NK-92 (cell line): ENCODE results near the gene SPEN.

Source experiments
- DNase-seq: peaks from one replicate; lab custom pipeline; 2025; ENCODE audit not compliant: unreplicated experiment; lab: John Stamatoyannopoulos, UW

SPEN gene

DNA sequence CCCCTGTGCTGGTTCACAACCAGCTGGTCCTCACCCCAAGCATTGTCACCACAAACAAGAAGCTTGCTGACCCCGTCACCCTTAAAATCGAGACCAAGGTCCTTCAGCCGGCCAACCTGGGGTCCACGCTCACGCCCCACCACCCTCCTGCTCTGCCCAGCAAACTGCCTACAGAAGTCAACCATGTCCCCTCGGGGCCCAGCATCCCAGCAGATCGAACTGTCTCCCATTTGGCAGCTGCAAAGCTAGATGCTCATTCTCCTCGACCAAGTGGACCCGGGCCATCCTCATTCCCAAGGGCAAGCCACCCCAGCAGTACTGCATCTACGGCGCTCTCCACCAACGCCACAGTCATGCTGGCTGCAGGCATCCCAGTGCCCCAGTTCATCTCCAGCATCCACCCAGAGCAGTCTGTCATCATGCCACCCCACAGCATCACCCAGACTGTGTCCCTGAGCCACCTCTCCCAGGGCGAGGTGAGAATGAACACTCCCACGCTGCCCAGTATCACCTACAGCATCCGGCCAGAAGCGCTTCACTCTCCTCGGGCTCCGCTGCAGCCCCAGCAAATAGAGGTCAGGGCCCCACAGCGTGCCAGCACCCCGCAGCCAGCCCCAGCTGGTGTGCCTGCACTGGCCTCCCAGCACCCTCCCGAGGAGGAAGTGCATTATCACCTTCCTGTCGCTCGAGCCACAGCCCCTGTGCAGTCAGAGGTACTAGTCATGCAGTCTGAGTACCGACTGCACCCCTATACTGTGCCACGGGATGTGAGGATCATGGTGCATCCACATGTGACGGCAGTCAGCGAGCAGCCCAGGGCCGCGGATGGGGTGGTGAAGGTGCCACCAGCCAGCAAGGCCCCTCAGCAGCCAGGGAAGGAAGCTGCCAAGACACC, 87.8 kb downstream of the SPEN start:
- DNase-seq = no peak

DNA sequence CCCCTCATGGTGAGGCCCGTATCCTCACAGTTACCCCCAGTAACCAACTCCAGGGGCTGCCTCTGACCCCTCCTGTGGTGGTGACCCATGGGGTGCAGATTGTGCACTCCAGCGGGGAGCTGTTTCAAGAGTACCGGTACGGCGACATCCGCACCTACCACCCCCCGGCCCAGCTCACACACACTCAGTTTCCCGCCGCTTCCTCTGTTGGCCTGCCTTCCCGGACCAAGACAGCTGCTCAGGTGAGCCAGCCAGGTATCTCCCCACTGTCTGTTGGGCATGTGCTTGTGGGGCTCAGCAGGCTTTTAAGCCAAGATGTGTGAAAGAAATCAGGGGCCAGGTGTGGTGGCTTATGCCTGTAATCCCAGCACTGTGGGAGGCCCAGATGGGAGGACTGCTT, 88.5 kb downstream of the SPEN start:
- DNase-seq = no peak

DNA sequence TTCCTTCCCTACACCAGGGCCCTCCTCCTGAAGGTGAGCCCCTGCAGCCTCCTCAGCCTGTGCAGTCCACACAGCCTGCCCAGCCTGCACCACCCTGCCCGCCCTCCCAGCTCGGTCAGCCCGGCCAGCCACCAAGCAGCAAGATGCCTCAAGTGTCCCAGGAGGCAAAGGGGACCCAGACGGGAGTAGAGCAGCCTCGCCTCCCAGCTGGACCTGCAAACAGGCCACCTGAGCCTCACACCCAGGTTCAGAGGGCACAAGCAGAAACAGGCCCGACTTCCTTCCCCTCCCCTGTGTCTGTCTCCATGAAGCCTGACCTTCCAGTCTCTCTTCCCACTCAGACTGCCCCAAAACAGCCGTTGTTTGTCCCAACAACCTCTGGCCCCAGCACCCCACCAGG, 89.6 kb downstream of the SPEN start:
- DNase-seq = no peak

DNA sequence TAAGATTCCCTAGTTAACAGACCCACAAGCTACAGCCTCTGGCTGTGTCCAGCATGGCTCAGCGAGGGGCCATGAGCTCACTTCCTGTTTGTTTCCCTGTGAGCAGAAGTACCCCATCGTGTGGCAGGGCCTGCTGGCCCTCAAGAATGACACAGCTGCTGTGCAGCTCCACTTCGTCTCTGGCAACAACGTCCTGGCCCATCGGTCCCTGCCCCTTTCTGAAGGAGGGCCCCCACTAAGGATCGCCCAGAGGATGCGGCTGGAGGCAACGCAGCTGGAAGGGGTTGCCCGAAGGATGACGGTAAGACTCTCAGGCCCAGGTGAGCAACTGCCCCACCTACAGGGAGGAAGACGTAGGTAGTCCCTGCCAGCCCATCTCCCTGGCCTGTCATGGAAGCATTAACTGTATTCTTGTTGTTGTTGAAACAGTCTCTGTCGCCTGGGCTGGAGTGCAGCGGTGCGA, 90.2 kb downstream of the SPEN start:
- no peak for DNase-seq

DNA sequence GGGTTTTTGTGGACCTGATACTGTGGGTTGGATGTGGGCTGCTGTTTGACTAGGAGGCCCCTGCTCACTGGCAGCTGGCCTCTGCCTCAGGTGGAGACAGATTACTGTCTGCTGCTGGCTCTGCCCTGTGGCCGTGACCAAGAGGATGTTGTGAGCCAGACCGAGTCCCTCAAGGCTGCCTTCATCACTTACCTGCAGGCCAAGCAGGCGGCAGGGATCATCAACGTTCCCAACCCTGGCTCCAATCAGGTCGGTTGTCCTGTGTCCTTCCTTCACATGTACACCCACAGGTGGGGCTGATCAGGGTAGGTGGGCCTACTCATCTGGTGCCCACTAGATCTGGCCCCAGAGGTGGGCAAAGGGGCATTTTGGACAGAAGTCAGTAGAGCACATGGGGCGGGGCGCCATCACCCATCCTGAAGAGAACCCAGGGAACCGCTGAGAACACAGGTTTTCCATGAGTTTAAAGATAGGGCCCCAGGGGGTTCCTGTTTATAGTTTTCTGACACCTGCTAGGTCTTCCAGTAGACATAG, 91.2 kb downstream of the SPEN start:
- DNase-seq = no peak

DNA sequence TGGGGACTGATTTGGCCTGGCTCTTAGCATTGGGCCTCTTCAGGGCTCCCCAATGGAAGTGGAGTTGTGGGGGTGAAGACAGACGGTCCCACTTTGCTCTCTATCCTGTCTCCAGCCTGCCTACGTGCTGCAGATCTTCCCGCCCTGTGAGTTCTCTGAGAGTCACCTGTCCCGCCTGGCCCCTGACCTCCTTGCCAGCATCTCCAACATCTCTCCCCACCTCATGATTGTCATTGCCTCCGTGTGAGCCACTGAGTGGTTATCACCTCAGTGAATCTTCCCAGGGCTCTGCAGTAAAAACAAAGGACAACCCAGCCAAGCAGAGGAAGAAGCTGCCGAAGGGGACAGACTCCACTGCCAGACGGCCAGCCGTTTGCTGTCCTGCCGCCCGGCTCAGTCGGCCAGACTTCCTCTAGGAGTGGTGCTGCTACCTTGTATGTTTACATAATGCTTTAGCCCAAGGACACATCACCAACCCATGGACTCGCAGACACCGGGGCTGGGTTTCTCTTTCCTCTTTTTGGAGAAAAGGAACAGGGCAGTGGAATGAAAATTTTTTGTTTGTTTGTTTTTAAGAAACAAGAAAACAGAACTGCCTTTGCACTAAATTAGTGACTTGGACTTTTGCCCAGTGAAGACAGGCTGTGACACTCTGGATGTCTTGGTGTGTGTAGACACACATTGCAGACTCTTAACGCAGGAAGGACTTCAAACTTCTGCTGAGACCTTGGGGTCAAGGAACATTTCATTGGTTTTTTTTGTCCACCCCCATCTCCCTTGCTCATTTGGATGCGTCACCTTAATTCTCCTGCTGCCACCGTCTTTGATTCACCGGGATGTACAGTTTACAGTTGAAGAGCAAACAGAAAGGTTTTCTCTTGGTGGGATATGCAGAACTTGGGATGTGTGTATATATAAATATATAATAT, 91.9 kb downstream of the SPEN start:
- DNase-seq = no peak

DNA sequence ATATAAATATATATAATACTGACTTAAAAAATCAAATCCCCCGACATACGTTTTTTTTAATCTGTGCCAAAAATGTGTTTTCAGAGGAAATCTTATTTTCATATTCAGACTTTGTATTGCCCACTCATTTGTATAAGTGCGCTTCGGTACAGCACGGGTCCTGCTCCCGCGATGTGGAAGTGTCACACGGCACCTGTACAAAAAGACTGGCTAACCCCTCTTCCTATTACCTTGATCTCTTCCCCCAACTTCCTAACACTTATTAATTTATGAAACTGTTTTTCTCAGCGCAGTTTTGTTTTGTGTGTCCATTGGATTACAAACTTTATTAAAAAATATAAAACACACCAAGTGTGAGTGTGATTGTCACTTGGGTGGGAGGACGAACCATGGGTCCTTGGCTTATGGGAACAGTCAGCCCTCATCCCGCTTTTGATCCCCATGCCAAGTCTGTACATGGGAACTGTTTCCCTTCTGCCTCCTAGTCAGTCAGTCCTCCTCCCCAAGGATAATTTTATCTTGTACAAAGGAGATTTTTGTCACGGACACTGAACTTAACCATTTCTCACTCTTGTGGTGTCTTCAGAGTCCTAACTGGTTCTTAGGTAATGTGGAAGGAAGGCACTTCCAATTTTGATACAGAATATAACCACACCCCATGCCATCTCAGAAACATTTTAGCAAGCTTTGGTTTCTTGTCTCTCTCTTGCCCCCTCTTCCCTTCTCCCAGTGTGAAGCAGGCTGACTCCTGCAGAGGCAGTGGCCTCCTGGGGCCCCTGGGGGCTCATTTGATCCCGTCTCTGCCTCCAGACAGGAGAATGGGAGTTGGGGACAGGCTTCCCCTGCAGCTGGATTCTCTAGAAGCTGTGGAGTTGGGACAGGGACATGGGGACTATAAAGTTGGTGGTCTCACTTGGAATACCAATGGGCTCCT, 92.9 kb downstream of the SPEN start:
- no peak for DNase-seq

DNA sequence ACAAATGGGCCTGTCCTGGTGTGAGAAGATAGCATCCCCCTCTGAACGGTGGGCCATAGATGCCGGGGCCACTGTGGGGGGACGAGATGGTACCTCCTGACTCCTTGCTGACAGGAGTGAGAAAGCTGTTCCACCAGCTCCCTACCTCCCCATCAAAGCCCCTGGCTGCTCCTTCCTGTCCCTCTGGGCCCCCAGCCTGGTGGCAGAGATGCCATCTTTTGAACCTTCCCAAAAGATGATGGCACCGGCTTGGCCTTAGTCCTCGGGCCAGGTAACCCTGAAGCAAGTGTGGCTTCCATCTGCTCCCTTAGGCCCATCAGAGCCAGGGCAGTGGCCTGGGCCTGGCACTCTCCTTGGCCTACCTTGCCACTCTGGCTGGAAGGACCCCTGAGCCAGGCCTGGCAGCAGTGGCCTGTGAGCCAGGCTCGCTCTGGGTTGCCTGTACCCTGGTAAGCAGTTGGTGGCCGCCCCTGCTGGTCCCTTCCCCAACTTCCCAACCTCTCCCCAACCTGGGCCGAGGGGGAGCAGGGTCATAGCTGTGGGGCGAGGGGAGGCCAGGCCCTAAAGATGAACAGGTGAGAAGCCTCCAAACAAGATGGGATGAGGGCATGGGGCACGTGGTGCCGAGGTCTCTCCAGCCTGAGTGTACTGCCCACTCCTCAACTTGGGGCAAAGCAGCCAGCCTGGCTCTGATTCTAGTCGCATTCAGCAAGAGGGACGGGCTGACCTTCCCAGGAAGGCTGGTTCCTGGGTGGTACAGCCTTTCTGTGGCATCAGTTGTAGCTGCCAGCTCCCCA, 93.7 kb downstream of the SPEN start:
- no peak for DNase-seq

DNA sequence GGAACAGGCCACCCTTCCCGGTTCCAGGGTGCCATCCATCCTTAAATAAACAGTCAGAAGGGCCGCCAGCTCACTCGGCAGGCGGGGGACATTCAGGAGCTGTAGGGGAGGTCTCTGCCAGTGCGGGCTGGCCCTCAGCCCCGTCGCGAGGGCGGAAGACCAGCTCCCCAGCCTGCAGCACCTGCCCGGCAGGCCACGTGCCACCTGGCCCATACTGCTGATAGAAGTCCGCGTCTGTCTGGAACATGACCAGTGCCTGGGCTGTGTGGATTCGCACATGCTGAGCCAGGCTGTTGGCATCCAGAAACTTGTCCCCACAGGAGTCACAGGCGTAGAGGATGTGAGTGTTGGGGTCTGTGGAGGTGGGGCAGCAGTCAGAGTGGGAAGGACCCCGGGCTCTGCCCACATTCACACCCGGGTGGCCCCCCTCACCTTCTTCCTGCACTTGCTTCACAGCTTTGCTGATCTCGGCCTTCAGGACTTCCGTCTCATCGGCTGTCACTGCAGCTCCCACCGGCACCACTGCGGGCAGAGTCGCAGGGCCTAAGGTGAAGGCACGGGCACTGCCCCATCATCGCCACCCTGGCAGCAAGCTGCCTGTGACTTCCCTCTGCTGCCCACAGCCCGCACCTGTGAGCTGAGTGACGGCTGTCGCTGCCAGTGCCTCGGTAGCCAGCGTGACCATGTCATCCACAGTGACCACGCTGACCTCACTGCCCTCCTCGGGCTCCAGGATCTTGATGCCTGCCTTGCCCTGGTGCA, 94.6 kb downstream of the SPEN start:
- DNase-seq = no peak

DNA sequence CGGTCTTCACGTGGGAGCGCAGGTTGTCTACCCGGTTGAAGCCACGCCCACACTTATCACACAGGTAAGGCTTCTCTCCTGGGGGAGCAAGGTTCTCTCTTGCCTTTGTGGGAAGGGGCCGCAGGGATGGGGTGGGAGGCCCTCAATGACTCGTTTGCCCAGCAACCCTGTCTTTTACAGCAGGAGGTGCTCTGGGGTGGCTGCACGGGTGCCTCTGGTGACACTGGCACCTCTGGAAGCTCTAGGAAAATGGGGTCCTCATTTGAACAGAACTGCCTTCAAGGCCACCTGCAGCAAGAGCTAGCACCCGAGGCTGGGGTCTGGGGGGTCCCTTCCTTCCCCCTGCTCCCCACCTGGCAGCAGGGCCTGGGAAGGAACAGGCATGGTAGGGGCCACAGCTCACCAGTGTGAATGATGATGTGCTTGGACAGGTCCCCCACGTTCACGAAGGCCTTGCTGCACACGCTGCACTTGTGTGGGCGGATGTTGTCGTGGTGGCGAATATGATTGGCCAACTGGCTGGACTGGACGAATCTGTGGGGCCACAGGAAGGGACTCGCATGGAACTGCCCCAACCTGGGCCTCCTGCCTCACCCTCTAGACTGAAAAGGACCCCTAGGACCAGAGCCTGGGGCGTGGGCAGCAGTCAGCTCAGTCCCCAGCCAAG, 95.3 kb downstream of the SPEN start:
- no peak for DNase-seq

DNA sequence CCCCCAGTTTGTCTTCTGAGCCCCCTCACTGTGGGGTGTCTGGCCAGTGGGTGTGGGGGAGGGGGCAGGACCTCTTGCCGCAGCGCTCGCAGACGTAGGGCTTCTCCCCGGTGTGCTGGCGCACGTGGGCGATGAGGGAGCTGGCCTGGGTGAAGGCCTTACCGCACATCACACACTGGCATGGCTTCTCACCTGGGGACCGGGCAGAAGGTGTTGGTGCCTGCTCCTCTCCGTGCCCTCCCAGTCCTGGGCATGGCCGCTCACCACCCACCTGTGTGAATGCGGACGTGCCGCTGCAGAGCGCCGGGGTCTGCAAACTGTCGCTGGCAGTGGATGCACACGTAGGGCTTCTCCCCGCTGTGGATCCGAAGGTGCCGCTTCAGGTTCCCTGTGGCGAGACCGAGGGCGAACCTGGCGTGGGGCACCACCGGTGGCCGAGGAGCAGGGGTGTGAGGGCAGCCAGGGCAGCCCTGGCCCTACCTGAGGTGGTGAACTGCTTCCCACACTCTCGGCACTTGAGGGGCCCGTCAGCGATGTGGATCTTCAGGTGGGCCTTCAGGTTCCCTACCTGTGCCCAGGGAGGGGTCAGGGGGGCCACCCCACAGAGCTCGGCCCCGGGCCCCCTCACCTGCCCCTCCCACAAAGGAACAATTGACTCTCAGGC, 96.0 kb downstream of the SPEN start:
- no peak for DNase-seq

DNA sequence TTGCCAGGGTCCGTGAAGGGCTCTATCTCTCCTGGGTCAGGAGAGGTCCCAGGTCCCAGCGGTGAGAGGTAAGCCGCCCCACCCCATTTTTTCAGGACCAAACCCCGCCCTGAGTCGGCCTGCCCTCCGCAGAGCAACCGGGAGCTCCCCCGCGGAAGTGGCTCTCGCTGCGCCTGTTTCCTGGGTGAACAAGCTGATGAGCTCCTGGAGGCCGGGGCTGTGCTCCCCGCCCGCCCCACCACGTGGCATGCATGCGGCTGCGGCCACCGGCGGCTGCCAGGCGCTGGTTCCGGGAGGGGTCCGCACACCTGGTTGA, 96.4 kb downstream of the SPEN start:
- DNase-seq = no peak

DNA sequence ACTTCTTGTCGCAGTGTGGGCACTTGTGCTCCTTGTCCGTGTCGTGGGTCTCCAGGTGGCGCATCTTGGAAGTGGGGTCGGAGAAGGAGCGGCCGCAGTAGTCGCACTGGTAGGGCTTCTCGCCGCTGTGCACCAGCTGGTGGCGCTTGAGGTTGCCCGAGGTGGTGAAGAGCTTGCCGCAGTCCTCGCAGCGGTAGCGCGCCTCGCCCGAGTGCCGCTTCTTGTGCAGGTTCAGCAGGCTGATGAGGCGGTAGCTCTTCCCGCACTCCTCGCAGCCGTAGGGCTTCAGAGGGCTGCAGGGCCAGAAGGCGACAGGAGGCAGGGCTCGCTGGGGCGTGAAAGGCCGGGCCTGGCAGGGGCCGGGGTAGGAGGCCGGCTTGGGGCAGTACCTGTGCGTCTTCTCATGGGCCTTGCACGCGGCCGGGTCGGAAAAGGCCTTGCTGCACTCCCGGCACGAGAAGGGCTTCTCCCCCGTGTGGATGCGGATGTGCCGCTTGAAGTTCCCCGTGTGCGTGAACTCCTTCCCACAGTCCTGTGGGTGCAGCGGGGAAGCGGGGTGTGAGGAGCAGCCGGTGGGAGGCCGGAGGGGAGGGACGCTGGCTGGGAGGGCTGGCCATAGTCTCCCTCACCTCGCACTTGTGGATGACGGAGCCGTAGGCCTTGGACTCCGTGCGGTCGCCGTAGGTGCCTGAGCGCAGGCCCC, 97.0 kb downstream of the SPEN start:
- no peak for DNase-seq

DNA sequence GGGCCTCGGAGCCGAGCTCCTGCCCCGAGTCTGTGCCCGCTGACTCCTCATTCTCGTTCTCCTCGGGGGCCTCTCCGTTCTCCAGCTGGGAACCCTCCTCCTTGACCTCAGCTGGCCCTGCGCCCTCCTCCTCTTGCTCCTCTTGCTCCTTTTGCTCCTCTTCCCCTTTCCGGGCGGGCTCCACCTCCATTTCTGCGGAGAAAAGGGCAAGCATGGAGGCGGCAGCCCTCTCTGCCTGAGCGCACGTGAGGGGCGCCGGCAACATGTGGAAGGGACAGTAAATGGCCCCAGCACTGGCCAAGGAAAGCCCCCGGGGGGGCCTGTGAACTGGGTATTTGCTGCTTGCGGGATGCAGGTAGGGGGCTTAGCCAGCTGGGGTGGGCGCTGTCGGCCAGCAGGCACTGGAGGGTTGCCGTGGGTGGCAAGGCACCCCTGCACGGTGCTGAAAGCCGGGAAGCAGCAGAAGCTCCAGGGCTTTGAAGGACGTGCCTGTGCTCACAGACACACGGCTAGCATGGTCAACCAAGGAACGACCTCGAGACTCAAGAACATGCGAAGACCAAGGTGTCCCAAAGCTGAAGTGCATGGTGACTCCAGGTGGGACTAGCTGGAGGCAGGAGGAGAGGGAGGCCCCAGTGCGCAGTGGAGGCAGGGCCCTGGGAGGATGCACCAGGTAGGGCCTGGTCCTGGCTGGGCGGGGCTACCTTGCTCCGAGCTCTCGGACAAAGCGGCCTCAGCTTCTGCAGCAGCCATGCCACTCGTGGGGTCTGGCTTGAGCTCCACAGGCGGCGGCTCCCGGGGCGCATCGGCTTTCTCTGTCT, 97.7 kb downstream of the SPEN start:
- no peak for DNase-seq

DNA sequence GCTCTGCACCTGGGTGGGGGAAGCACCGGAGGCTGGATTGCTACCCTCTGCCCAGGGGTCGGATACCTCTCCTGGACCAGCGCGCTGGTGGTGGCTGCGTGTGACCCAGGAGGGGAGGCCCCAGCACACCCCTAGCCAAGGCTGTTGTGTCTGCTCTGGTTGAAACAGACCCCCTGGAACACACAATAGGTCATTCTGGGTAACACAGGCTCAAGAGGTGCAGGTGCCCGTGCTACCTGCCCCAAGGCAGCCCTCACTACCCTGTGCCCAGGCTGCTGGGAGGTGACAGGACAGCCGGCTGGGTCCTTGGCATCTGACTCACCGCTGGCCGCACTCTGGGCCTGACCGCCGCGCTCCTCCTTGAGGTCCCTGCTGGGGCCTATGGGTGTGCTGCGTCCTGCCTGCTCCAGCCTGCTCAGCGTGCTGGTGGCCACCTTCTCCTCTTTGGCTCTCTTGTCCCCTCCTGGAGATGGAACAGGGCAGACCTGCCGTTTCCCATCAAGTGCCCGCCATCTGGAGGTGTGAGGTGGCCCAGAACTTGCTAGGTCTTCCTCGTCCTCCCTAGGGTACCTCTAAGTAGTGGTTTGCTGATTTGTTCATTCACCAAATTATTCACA, 98.4 kb downstream of the SPEN start:
- DNase-seq = no peak
